ENCODE measurements around the gene KIRREL1.
"Not testable (repeated sequence)": the region's sequence is repeated elsewhere in the genome, so short reads cannot be mapped to it uniquely, and the experiment has no call there.

Gene KIRREL1

DNA sequence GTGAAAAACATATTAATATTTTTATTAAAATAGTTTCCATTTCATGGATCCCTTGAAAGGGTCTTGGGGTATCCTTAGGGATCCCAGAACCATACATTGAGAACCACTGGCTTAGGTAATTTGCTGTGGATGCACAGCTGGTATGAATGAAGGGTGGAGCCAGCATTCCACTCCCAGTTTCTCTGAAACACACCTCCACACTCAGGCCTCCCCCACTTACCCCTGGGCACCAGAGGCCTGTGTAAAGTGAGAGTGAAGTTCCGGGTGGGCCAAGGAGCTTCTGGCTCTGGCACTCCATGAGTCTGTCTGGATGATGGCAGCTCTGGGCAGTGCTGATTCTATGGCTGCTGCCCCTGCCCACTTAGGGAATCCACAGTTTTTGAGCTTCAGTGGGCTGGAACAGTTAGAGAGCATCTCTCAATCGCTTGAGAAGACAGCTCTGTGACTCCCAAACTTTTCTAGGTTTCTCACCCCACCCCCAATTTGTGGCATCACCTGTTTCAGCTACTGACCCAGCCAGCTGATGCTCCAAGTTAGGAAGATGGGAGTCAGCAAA is 129.5 kb downstream of the KIRREL1 start:
- in situ Hi-C loops (cut with HindIII; ENCODE audit: low sequenced_read_pairs): no loop called here

GRCh38 chr1:158124034-158124433 is 130.6 kb downstream of the KIRREL1 start:
- in situ Hi-C loops (cut with HindIII; ENCODE audit: low sequenced_read_pairs): no loop called here

DNA sequence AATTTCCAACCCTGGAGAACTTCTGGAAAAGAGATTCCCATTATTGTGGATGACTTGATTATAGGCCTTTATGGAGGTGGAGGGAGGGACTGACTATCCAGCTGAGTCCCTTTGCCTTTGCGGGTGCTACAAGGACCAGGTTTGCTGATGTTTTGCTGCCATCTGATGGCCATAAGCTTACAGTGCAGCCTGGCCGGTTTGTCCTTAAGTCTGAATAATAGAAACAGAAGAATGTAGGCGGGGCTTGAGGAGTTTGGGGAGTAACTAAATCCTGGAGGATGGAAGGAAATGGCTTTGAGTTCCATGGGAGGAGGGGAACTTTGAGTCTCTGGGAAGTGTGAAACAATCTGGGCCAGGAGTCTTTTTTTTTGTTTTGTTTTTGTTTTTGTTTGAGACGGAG is 131.6 kb downstream of the KIRREL1 start:
- in situ Hi-C loops (cut with HindIII; ENCODE audit: low sequenced_read_pairs): no loop called here

- in situ Hi-C loops (cut with HindIII; ENCODE audit: low sequenced_read_pairs): no loop called here
Measured at GRCh38 chr1:158126425-158126824, 133.0 kb downstream of the KIRREL1 start.

DNA sequence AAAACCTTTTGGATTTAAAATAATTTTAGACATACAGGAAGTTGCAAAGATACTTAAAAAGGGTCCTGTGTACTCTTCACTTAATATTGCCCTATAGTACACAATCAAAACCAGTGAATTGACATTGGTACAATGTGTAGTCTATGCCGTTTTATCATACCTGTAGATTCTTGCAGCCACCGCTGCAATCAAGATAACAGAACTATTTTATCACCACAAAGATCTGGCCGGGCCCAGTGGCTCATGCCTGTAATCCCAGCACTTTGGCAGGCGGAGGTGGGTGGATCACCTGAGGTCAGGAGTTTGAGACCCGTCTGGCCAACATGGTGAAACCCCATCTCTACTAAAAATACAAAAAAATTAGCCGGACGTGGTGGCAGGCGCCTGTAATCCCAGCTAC is 135.1 kb downstream of the KIRREL1 start:
- in situ Hi-C loops (cut with HindIII; ENCODE audit: low sequenced_read_pairs): not testable (repeated sequence)

DNA sequence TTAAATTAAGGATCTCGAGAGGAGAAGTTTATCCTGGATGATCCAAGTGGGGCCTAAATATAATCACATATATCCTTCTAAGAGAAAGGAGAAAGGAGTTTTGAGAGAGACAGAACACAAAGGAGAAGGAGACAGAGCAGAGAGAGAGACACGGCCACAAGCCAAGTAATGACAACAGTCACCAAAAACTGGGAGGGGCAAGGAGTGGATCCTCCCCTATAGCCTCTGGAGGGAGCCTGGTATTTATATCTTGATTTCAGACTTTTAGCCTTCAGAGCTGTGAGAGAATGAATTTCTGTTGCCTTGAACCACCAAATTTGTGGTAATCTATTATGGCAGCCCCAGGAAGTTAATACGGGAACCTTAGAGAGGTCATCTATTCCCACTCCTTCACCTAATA is 137.8 kb downstream of the KIRREL1 start:
- in situ Hi-C loops (cut with HindIII; ENCODE audit: low sequenced_read_pairs): no loop called here

DNA sequence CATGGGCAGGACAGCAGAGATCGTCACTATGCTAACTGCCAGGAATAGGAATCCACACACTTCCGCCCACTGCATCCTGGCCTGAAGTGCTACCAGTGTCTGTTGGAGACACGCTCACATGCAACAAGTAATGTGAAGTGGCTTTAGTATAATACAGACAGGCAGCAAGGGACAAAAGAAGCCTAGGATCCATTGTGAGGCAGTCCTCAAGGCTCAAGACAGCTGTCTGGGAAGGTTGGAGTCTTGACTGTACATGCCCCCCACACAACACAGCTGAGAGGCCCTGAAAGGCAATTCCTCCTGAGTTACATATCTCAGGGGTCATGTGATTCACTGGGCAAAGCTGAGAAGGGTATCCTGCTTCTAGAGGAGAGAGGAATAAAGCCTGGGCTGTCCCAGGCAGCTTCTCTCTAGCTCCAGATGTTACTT is 147.3 kb downstream of the KIRREL1 start:
- in situ Hi-C loops (cut with HindIII; ENCODE audit: low sequenced_read_pairs): no loop called here

GRCh38 chr1:158145173-158145719 is 151.8 kb downstream of the KIRREL1 start:
- in situ Hi-C loops (cut with HindIII; ENCODE audit: low sequenced_read_pairs): loop anchor here (5.0 kb wide), 1 partner anchor 48 kb away; no protein-coding TSS in a partner anchor

- in situ Hi-C loops (cut with HindIII; ENCODE audit: low sequenced_read_pairs): loop anchor here (5.0 kb wide), 1 partner anchor 49 kb away; no protein-coding TSS in a partner anchor
Measured at GRCh38 chr1:158146165-158146564, 152.7 kb downstream of the KIRREL1 start.

DNA sequence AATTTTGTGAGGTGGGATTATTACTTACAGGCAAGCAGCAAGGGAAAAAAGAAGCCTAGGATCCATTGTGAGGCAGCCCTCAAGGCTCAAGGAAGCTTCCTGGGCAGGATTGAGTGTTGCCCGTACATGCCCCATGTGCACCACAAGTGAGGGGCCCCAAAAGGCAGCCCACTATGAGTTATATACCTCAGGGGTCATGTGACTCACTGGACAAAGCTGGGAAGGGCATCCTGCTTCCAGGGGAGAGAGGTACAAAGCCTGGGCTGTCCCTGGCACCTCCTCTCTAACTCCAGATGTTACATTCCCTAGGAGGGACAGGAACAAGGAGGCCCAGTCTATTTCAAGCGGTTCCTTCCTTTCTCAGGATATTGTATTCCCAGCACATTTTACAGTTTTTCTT is 153.3 kb downstream of the KIRREL1 start:
- in situ Hi-C loops (cut with HindIII; ENCODE audit: low sequenced_read_pairs): loop anchor here (5.0 kb wide), 1 partner anchor 49 kb away; no protein-coding TSS in a partner anchor

DNA sequence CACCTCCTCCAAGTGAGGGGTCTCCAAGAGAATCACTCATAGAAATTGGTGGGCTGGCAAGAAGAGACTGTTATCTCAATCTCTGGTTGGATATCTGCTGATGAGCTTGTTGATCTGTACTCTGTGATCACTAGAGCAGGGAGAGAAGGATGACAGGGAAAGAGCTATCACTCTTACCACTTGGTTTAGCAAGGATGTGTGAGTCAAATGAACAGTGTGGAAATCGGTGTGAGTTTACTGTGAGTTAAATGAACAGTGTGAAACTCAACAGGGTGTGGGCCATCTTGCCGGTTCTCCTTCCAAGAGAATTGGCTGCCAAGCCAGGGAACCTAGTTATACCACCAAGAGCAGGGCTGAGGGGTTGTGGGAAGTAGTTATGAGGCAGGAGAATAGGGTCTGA is 154.0 kb downstream of the KIRREL1 start:
- in situ Hi-C loops (cut with HindIII; ENCODE audit: low sequenced_read_pairs): loop anchor here (5.0 kb wide), 1 partner anchor 50 kb away; no protein-coding TSS in a partner anchor

GRCh38 chr1:158147869-158148268 is 154.4 kb downstream of the KIRREL1 start:
- in situ Hi-C loops (cut with HindIII; ENCODE audit: low sequenced_read_pairs): loop anchor here (5.0 kb wide), 1 partner anchor 51 kb away; no protein-coding TSS in a partner anchor

DNA sequence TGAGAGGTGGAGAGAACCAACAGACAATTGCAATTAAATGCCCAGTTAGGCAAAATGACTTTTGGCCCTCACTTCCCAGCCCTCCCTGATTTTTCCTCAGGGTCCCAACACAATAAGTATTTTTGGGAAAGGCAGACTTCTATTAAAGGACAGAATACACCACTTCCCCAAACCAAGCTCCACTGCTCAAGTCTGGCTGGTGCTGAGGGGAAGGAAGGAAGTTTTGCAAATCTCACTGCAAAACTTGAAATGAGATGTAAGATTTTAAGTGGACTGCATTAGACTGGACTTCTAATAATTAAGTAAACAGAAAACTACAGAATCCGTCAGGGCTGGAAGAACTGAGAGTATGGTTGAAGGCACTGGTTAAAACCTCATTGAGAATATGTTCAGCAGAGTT is 155.0 kb downstream of the KIRREL1 start:
- in situ Hi-C loops (cut with HindIII; ENCODE audit: low sequenced_read_pairs): loop anchor here (5.0 kb wide), 1 partner anchor 51 kb away; no protein-coding TSS in a partner anchor

- in situ Hi-C loops (cut with HindIII; ENCODE audit: low sequenced_read_pairs): loop anchor here (5.0 kb wide), 1 partner anchor 52 kb away; no protein-coding TSS in a partner anchor
Measured at GRCh38 chr1:158149175-158149574, 155.7 kb downstream of the KIRREL1 start.

Data from endothelial cell of hepatic sinusoid (primary cell).